ENCODE results near the gene RPTOR.

The RPTOR gene

DNA sequence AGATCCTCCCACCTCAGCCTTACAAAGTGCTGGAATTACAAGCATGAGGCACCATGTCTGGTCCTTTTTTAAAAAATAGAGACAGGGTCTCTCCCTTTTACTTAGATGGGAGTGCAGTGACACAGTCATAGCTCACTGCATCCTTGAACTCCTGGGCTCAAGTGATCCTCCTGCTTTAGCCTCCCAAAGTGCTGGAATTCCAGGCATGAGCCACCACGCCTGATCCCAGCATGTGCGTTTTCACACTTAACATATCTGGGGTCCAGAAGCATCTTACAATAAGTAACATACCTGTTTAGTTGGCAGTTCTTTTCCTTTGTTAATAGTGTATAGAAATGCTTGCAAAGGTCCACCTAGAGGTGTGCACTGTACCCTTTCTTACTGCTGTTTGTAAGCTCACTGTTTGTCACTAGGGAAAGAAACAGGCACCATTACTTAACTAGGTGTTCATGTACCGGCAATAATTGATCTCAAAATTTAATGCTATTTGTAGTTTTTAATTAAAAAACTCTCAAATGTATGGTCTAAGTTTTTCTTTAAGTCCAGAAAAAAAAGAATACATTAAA lies 221.7 kb downstream of the RPTOR start:
- DNase-seq (ENCODE audit: low read depth), result no peak

DNA sequence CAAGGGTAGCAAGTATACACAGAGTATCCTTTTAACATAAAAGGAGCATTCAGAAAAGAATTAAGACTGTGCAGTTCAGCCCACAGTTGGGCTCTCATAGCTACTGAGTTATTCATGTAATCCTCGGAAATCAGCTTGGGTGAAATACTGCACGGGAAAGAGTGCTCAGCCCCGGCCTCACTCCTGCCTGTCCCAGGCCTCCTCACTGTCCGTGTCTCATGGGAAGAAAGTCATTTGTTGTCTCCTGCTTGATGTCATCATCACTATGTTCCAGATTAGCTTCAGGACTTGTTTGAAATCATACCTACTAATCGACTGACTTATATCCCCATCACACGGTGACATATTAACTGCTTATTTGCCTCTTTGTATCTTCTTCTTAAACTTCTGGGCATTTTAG lies 223.8 kb downstream of the RPTOR start:
- DNase-seq (ENCODE audit: low read depth), result no peak

DNA sequence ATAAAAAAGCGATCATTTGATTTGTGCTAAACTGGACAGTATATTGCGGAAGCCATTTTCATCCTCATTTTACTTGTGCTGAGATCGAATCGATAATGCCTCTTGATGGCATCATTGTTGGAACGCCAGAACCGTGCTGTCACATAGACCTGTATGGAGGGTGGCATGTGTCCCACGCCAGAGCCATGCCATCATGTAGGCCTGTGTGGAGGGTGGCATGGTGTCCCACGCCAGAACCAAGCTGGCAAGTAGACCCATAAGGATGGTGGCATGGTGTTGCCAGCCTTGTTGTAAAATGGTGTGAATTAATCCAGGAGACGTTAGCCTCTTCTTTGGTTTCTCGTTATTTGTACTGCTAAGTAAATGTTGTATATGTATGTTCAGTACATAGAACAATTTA lies 224.3 kb downstream of the RPTOR start:
- no peak for DNase-seq (ENCODE audit: low read depth)

DNA sequence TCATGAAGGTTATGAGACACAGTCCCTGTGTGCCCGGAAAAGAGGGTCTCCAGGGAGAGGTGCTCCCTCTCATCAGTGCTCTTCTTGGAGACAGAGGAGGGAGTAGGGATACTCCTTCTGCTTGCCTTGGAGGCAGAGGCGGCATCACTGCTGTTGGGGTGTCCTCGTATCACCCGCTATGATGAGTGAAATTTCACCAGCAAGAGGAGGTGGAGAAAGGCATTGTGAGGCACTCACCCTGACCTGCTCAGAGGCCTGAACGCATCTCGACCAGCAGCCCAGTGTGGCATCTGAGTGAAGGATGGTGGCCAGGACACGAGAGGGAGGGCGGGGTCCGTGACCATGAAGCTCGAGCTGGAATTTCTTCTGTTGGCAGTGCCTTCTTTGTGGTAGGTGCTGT lies 224.9 kb downstream of the RPTOR start:
- no peak for DNase-seq (ENCODE audit: low read depth)

DNA sequence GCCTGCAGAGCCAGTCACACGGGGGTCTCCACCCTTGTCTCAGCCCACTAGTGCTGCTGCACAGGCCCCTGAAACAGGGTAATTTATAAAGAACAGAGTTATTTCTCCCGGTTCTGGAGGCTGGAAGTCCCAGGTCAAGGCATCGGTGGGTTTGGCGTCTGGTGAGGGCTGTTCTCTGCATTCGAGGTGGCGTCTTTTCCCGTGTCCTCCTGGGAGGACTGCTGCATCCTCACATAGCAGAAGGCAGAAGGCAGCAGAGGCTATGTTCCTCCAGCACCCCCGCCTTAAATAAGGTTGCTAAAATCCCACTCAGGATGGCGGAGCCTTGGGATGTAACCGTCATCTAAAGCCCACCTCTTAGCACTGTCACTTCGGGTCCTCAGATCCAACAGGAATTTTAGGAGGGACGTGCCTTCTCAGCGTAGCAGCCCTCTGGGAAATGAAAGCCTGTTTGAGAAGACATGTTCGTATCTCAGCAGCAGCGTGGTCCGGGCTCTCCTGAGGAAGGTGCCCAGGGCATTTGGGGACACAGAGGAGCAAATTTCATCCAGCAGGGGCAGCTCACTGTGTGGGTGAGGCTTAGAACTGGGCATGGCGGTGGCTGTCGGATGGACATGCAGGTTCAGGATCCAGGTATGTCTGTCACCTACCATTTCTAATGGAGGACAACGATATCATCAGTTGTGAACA lies 225.4 kb downstream of the RPTOR start:
- no peak for DNase-seq (ENCODE audit: low read depth)

DNA sequence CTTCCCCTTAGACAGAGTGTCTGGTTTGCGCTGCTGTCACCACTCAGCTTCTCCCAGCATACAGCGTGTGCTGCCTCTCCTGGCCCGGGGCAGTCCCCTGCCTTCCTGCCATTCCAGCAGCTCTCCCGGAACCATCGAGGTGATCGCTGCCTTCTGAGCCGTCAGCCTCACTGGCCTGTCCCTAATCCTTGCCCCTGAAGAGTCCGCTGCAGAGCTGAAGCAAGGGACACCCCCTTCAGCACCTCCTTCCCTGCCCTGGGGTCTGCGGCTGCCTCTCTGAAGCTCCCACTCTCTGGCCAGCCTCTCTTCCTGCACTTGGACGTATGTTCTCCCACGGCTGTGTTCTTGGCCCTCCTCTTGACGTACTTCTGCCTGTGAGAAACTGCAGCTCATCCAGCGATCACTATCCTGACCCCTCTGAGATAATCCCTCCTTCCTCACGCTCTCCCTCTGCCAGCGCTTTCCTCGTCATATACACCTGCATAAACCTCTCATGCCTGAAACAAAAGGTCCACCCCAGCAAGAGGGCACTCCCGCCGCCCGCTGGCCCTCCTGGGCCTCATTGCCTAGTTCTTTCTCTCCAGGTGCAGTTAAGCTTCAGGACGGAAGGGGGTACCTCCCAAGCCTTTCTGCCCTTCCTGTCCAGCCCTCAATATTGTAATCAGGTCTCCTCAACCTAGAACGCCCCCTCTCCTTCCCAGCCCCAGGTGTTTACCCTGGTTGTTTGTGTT lies 226.4 kb downstream of the RPTOR start:
- DNase-seq (ENCODE audit: low read depth), result no peak

DNA sequence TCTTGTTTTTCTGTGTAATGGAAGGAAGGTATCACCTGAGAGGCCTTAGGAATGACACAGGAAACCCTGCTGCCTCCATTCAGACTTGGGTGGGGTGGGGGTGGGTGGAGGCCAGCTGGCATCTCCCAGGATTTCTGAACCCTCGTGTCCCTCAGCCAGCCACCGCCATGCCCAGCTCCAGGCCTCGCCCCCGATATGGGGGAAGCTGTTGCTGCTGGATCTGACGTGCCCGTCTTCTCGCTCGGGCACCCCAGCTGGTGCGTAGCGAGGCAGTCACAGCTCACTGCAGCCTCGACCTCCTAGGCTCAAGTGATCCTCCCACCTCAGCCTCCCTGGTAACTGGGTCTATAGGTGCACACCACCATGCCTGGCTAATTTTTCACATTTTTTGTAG lies 227.0 kb downstream of the RPTOR start:
- no peak for DNase-seq (ENCODE audit: low read depth)

DNA sequence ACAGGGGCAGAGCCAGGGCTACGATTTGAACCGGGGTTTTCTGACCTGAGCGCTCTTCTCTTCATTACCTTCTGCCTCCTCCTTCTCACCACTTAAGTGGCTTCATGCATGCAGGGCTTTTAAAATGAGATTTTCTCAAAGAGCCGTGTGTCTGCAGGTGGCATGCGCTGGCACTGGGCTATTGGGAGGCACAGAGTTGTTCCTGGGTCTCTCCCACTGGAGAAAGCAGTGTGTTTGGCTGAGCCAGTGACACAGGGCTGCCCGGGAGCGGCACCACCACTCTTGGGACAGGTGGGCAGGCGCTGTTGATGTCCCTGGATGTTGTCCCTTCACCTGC lies 228.2 kb downstream of the RPTOR start:
- no peak for DNase-seq (ENCODE audit: low read depth)

DNA sequence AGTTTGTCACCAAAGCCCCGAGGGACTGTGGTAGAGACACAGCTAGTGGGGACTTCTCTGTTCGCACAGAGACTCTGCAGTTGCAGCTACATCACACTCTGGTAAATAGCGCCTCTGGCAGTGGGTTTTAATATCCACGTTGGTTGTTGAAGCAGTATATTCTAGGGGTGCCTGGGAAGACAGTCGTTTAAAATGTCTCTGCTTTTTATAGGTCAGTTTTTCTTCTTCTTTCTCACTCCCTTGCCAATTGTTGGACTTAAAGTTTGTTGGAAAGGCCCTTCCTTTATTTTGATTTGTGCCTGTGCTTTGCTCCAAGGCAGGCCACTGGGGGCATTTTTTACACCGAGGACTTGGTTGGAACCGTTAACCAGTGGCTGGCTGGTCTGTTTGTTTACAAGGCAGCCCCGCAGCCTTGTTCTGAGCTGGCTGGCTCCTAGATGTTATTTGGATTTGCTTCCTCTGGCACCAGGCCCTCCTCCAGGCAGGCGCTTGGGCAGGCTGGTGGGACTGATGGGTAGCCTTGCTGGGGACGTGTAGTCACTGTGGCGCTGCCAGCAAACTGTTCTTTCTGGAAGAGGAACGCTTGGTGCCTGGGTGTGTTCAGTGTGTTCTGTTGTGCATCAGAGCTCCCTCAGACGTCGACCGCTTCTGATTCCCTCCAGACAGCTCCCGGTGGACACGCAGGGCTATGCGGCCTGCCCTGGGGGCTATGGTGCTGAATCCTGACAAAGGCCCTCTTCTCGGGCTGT lies 228.8 kb downstream of the RPTOR start:
- no peak for DNase-seq (ENCODE audit: low read depth)

DNA sequence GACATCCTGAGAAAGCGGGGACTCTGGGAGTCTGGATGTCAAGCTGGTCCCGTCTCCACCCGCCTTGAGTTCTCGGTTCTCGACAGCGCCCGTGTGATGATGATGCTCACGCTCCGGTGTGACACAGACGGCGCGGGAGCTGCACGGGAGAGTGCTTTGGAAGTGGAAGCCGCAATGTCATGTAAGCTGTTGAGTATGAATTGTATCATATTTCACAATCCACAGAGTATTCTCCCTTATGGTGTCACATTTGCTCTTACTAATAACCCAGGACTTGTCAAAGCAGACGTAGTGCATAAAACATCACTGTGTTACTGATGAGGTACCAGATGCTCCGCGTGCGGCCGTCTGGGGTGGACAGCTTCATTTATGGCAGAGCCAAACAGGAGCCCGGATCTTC lies 229.5 kb downstream of the RPTOR start:
- no peak for DNase-seq (ENCODE audit: low read depth)

DNA sequence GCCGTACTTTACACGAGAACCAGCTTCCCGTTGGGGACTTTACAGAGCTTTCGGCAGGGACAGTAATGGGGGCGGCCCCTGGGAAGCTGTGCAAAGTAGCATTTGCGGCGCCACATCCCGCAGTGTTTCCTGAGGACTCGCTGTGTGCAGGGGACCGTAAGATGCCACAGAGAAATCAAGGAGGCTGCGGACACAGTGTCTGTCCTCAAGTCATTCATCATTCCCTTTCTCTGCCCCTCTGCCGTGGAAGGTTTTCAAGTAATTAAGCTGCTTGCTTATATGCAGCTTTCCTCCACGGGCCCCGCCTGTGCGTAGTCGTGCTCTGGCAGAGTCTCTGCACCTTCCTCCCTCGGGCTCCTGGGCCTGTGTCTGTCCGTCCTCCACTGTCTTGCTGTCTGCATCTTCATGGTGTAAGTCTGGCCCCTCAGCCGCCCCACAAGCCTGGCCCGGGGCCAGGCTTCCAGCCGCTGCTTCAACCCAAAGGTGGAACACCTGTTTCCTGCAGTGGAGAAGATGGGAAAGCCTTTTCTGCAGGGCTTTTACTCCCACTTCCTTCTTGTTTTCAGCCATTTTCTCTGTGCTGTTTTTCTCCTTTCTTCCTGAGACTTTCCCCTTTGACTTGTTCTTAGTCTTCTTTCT lies 230.1 kb downstream of the RPTOR start:
- no peak for DNase-seq (ENCODE audit: low read depth)

DNA sequence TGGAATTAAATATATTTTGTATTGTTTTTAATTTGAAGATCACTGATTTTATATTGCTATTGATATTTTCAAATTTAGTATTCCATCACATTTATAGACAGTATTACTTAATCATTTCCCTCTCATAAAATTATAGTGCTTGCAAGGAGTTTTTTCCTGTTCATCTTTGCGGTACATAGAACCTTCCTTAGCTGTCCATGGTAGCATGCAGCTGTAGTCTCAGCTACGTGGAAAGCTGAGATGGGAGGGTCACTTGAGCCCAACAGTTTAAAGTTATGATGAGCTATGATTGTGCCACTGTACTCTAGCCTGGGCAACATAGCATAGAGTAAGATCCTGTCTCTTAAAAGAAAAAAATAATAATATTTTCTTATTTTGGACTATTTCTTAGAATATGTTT lies 231.2 kb downstream of the RPTOR start:
- no peak for DNase-seq (ENCODE audit: low read depth)

DNA sequence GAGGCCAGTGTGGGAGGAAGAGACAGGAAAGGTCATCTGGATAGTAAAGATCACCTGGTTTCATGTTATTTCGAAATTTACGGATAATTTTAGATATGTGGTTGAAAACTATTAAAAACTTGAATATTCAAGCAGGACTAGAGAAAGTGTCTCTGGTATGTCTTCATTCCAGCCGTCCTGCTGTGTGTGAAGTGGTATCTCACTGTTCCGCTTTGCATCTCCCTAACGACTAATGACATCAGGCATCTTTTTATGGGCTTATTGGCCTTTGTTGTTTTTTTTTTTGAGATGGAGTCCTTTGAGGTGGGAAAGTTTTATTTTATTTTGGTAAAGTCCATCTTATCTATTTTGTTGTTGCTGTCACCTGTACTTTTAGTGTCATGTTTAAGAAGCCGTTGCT lies 232.6 kb downstream of the RPTOR start:
- DNase-seq (ENCODE audit: low read depth), result no peak

DNA sequence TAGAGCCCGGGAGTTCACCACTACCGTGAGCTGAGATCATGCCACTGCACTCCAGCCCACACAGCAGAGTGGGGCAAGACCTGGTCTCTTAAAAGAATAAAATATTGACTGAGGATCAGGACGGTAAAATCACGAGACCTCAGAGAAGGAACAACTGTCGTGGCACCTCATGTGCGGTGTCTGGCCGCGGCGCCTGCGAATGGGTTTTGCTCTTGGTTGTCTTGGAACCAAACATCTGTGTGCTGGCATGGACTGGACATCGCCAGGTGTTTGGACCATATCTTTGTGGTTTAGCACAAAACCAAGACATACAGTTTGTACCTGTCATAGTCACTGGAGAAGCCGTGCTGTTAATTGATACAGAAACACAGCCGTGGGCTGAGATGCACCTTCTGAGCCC lies 234.1 kb downstream of the RPTOR start:
- DNase-seq (ENCODE audit: low read depth), result no peak

DNA sequence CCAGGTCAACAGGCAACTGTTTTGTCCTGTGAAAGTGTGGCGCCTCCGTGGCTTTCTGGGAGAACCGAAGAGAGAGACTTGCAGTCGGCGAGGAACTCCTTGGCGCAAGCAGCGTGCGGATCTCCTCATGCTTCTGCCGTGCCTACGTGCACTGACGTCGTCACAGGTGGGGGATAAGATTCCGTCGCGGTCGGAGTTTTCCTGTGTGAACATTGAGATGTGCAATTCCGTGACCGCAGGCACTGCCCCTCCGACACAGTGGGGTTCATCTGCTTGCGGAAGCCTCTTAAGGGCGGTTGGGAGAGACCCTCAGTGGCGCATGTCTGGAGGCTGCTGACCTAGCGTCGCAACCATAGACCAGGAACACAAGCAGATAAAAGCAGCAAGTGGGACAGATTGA lies 234.7 kb downstream of the RPTOR start:
- no peak for DNase-seq (ENCODE audit: low read depth)

DNA sequence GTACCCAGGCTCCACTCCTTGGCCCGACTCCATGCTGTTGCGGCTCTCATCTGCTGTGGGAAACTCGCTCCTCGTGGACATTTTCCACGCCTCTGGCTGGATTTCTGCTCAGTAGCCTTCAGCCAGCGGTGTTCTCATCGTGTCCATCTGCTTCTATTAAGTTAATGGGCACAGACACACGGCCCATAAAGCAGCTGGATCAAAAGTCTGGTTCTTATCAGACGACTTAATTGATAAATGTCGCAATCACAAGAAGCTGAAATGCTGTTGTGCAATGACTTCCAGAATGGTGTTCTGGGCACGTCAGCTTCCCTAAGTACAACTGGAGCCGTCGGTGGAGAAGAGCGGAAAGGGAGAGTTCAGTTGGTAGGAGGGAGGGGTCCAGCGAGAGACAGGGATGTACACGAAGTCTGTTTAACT lies 235.3 kb downstream of the RPTOR start:
- peak; percentile 89 for DNase-seq (ENCODE audit: low read depth)

DNA sequence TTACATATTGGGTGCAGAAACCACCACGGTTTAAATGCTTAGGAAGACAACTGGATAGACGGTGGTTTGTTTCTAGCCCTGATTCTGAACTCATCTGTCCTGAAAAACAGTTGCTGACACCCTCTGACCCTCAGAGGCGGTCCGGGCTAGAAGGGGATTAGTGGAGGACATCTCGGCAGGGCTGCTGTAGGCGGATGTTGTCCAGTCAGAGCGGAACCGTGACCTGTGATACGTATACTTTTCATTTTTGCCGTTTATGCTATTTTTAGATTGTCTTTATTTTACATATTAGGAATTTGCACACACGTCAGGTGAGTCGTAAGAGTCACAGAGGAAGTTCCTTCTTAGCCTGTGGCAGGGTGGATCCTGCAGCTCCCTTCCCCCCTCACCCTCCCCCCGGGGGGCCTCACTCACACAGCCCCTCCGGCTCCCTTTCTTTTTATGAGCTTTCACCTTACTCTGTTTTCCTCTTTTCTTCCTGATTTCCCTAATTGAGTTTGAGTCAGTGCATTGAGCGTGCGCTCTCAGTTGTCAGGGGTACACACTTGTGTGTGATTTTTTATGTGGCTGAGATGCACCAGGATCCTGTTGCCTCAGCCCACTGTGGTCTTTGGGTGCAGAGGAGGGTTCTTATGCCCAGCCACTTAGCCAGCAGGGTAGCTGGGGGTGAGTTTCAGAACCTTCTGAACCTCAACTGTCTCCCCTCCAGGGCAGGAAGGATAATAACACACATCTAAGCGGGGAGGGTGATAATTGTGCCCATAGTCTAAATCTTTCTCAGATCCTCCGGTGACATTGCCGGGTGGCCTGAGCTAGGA lies 236.0 kb downstream of the RPTOR start:
- no peak for DNase-seq (ENCODE audit: low read depth)

DNA sequence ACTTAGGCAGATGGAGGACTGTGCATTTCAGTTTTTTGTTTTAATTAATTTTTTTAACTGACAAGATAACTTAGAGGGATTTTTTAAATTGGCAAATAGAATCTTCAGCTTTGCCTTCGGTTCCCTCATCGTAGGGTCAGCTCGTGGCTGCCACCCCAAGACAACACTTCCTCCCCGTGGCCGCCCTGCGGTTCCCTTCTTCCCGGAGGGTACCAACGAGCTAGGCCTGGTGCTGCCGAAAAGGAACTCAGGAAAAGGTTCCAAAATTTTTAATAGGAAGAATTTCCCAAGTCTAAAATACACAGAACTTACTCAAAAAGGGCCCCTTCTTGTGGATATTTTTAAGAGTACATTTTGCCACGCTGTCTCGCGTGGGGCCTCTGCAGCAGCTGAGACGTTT lies 236.6 kb downstream of the RPTOR start:
- no peak for DNase-seq (ENCODE audit: low read depth)

DNA sequence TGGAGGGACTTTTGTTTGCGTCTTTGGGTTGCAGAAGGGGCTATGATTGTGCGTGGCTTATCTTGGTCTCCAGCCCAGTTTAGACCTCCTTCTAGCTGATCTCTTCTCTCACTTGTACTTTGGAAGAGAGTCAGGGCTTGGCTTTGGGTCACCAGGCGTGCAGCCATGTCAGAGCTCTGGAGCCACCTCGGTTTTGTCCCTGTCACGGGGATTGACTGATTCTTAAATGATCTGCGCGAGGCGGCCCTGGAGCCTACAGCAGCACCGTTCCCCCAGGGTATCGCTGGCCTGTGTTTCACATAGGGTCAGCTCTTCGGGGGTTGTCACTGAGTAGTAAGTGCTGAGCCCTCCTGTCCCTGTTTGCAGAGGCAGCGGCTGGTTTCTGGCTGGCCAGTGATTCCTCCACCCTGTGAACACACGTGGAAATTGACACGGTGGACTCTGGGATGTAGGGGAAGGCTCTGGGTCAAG lies 237.2 kb downstream of the RPTOR start:
- DNase-seq (ENCODE audit: low read depth), result no peak

DNA sequence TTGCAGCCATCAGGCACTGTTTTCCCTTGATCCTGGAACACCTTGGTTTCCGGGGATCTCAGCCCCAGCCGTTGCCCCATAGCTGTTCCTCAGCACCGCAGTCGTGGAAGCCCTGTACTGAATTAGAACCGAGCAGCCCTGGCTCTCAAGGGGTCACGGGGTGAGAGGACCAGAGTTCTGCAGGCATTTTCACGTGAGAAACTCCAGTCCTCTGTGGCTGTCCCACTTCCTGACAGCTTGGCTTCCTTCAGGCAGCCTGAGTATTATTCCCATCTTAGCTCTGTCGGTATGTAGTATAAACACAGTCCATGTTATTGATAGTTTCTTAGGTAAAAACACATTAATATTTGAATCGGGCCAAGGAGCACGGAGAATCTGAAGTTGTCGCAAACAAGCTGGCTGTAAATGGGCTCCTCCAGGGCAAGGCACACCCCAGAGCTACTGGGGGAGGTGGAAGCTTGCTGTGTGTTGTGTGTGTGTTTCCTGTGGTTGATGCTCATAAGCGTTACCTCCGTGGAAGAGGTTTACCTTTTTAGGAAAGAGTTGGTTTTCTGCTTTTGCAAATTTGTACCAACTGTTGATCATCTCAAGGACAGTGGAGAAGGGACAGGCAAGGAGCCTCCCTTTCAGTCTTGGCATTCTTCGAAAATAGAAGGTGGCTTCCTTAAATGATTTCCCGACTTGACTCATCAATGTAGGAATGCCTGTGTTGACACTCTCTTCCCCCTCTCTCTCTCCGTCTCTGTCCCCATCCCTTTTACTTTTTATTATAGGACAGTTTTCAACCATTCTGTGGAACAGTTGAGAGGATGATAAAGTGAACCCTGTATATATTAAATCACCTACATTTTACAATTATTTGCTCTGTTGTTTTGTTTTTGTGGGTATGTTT lies 238.1 kb downstream of the RPTOR start:
- DNase-seq (ENCODE audit: low read depth), result no peak

DNA sequence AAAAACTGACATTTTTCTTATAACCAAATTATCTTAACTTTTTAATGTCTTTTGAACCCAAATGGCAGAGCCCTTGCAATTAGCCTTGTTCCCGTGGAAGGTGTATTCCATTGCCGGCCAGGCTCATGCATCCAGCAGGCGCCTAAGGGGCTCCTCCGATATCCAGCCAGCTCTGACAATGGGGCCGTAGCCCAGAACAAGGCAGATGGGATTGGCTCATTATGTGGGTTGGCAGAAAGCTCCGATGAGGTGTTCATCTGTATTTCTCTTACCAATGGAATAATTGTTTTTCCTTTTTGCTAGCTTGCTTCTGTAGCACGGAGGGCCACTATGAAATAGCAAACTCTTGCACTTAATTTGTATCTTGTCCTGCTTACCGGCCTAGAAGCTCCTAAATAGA lies 238.8 kb downstream of the RPTOR start:
- no peak for DNase-seq (ENCODE audit: low read depth)

Measured in fibroblast of the conjunctiva (primary cell).